PC-3 (cell line): Measurements from ENCODE around the gene CNTLN.
"Not testable (repeated sequence)": the region's sequence is repeated elsewhere in the genome, so short reads cannot be mapped to it uniquely, and the experiment has no call there.

Experiments used
- CTCF ChIP-seq: fragments of 300-600 bp; sonication (generic); conservative IDR thresholded peaks from 2 replicates; pipeline ENCODE4 v1.5.1; 2017; ENCODE audit warnings: antibody characterized with exemption, low read depth, mild to moderate bottlenecking, low read length
- EZH2 ChIP-seq: fragments of 300-600 bp; sonication (generic); IDR thresholded peaks from one replicate; pipeline ENCODE4 v1.6.1; 2017; ENCODE audit warnings: antibody characterized with exemption, mild to moderate bottlenecking, low read length; ENCODE audit not compliant: unreplicated experiment

DNA sequence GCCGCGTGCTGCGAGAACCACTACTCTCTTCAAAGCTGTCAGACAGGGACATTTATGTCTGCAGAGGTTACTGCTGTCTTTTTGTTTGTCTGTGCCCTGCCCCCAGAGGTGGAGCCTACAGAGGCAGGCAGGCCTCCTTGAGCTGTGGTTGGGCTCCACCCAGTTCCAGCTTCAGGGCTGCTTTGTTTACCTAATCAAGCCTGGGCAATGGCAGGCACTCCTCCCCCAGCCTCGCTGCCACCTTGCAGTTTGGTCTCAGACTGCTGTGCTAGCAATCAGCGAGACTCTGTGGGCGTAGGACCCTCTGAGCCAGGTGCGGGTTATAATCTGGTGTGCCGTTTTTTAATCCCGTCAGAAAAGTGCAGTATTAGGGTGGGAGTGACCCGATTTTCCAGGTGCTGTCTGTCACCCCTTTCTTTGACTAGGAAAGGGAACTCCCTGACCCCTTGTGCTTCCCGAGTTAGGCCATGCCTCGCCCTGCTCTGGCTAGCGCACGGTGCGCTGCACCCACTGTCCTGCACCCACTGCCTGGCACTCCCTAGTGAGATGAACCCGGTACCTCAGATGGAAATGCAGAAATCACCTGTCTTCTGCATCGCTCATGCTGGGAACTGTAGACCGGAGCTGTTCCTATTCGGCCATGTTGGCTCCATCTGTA lies 133.8 kb downstream of the CNTLN start:
- TF ChIP-seq CTCF, EZH2: not testable (repeated sequence)
